NCI-H1105 treated with DMSO at 0.1 percent for 48 hours (cell line): ENCODE data around the gene ZNF266.

Source experiments
- DNase-seq: peaks from one replicate; lab custom pipeline; 2025; lab: John Stamatoyannopoulos, UW

Gene ZNF266

GRCh38 chr19:9435279-9436268, at the start of gene ZNF266:
Gene ZNF266, minus strand, starts transcription at chr19:9435573. Its CDS starts 15,484 bp downstream, at chr19:9420089.
- peak; percentile 80 for DNase-seq

DNA sequence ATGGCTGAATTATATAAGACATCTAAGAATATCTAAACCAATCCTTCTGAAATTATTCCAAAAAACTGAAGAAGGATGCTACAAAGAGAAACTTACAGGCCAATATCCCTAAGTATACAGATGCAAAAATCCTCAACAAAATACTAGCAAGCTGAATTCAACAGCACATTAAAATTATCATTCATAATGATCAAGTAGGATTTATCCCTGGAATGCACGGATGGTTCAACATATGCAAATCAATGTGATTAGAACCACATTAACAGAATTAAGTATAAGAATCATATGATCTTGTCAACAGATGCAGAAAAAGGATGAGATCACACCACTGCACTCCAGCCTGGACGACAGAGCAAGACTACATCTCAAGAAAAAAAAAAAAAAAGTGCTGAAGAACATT, 49.8 kb upstream of the ZNF266 start:
- no peak for DNase-seq

DNA sequence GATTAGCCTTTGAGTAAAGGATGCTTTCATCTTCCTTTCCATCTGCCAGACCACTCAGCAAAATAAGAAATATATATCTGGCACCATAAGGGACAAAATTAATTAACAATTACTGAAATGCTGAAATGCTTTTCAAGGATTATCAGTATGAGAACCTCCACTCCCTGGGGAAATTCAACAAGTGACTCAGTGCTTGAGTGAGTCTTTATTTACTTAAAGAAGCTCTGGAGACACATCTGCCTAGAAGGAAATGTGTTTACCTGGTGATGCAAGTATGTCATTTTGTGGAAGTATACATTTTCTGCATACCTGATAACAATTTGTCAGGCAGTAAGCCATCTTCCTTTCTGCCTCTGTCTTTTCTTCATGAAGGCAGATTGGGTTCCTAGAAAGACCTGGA, 39.6 kb upstream of the ZNF266 start:
- DNase-seq: no peak

GRCh38 chr19:9467161-9467560, 31.8 kb upstream of the ZNF266 start:
- DNase-seq: no peak

- DNase-seq: no peak
Measured at GRCh38 chr19:9461938-9462337, 26.6 kb upstream of the ZNF266 start.

GRCh38 chr19:9456018-9456689, 20.8 kb upstream of the ZNF266 start:
- peak; percentile 5 for DNase-seq

GRCh38 chr19:9453953-9454352, 18.6 kb upstream of the ZNF266 start:
- DNase-seq: no peak

DNA sequence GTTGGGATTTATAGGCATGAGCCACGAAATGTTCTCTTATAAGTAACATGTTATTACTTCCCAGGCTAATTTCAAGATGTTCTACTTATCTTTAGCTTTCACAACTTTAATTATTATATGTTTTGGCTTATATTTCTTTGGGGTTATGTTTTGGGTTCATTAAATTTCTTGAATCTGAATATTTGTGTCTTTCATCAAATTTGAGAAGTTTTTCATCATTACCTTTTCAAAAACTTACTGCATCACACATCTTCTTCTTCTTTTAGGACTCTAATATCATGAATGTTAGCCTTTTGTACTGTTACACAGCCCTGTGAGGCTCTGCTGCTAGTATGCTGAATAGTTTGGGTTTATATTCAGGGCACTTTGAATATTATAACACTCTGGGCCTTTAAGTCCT, 9.7 kb upstream of the ZNF266 start:
- DNase-seq: no peak

DNA sequence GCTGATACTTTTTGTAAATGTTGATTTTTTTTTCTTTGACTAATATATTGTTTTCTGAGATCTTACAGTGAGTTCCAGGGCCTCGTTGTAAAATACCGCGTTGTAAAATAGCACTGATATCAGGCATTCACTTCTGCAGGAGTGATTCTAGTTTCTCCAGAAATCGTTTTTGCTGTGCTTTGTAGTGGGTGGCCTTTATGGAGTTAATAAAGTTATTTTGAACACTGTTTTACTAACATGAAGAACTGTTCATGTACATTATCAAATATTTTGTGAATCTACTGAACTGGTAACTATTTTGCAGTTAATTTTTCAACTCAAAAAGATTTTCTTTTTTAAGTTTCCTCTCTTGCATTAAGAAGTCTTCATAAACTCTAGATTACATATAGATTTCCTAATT, 985 bp upstream of the ZNF266 start:
- DNase-seq: no peak

DNA sequence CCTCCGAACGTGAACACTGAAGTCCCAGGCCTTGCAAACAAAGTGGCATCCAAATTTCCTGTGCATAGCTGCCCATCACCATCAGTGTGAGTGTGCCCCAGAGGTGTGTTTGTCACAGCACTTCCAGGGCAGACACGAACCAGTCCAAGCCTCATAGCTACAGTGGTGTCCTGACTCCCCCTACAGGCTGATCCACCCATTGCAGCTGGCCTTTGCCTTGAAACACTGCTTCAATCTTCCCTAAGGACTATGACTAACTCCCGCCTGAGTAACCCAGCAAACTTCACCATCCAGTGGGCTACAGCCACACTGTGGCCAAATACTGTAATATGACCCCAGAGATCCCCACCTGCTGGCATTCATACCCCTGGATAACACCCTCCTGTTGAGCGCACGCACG, 3.9 kb downstream of the ZNF266 start:
- no peak for DNase-seq

GRCh38 chr19:9430444-9430843, 4.9 kb downstream of the ZNF266 start:
- no peak for DNase-seq

DNA sequence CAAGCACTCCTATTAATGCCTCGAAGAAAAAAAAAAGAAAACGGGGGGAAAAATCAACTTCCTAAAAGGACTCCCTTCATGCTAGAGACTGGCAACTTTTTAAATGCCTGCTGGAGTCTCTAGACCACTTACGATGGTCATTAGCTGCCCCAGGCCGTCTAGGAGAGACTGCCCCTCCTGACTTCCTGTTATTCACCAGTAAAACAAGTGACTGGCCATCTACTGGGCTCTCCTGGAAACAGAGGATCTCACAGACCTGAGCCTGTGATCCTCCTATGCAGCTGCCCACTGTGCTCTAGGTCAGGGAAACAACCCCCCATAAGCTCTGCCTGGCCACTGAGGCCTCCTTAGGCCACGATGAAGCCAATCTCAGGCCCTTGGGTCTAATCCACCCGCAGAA, 7.4 kb downstream of the ZNF266 start:
- no peak for DNase-seq

DNA sequence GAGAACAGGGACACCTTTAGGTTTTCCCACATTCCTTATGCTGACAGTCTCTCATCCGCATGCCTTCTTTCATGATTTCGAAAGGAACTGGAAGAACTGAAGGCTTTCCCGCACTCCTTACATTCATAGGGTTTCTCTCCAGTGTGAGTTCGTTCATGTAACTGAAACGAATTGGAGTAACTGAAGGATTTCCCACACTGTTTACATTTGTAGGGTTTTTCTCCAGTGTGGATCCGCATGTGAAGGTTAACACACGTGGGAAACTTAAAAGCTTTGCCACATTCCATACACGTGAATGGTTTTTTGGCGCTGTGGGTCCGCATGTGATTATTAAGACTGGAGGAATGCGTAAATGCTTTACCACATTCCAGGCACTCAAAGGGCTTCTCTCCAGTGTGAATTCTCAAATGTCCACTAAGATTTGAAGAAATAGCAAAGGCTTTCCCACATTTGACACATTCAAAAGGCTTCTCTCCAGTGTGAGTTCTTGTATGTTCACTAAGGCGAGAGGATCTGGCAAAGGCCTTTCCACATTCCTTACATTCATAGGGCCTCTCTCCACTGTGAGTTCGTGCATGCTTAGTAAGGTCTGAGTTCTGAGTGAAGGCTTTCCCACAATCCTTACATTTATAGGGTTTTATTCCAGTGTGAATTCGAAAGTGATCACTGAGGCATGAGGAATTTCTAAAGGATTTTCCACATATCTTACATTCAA, 22.0 kb downstream of the ZNF266 start:
- no peak for DNase-seq

- no peak for DNase-seq
Measured at GRCh38 chr19:9407827-9408226, 27.5 kb downstream of the ZNF266 start.

GRCh38 chr19:9406798-9407352, 28.5 kb downstream of the ZNF266 start:
- no peak for DNase-seq

DNA sequence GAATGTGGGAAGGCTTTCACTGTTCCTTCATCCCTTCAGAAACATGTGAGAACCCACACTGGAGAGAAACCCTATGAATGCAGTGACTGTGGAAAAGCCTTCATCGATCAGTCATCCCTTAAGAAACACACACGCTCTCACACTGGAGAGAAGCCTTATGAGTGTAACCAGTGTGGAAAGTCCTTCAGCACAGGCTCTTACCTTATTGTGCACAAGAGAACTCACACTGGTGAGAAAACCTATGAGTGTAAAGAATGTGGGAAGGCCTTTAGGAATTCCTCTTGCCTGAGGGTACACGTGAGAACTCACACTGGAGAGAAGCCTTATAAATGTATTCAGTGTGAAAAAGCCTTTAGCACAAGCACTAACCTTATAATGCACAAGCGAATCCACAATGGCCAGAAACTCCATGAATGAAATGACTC, 54.0 kb downstream of the ZNF266 start:
- no peak for DNase-seq

DNA sequence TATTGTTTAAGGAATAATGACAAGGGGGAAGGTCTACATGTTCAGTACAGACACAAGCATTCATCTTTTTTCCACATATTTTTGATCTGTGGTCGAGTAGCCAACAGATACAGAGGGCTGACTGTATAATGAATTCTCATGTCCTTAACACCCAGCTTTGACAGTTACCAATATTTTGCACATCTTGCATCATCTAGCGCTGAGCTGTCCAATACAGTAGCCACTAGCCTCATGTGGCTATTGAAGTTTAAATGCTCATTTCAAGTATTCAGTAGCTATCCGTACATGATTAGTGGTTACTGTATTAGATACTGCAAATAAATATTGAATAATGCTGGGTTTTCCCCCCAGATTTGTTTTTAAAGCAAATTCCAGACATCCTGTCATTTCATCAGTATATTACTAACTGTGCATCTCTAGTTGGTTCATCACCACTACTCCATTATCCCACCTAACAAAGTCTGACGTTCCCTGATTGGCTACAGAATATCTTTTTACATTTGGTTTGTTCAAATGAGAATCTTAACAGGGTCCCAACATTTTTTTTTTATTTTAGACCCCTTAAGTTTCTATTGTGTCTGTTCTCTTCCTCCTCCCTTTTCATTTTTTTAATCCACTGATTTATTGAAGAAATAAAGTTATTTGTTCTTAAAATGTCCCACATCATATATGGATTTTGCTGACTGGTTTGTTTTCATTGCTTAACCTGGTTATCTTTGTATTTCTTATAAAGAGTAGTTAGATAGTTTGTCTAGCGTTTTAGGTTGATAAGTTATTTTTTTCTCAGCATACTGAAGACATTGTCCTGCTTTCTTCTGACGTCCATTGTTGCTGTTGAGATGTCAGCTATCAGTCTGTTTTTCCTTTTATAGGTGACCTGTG, 64.4 kb downstream of the ZNF266 start:
- DNase-seq: no peak

DNA sequence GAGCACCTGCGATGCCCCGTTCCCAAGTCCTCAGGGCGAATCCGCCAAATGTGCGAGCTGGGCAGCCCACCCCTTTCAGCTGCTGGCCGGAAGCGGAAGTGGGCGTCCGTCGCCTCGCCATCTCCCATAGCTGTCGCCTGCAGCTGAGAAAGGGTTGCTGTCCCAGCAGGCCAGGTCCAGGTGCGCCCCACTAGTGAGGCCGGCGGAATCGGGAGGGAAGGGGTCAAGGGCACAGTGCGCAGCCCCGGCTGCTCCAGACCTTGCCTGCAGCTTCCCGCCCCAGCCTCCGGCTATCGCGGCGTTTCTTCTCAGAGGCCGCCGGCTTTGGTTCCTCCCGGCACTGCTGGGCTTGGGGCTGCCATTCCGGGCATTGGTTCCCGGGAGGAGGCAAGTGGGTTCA, 72.5 kb downstream of the ZNF266 start, which contains the start of gene ZNF177:
ZNF177 (plus strand) TSS at position 109 of the 400 bp plus-strand sequence. CDS start 15,299 bp downstream, outside the sequence.
- no peak for DNase-seq
